Erythroblast (primary cell): ENCODE results near the gene ST6GALNAC3.

Experiments used
- DNase-seq, 2 experiments: peaks; one replicate each; lab custom pipeline; 2025; lab: John Stamatoyannopoulos, UW
- GATA1 ChIP-seq: IDR thresholded peaks from 2 replicates; pipeline ENCODE4 v1.6.1; 2011; ENCODE audit warnings: low read depth, mild to moderate bottlenecking, control low read depth, low read length, moderate library complexity
- POLR2A ChIP-seq: IDR thresholded peaks from 2 replicates; pipeline ENCODE4 v1.6.1; 2011; ENCODE audit warnings: mild to moderate bottlenecking, low read length

The ST6GALNAC3 gene

DNA sequence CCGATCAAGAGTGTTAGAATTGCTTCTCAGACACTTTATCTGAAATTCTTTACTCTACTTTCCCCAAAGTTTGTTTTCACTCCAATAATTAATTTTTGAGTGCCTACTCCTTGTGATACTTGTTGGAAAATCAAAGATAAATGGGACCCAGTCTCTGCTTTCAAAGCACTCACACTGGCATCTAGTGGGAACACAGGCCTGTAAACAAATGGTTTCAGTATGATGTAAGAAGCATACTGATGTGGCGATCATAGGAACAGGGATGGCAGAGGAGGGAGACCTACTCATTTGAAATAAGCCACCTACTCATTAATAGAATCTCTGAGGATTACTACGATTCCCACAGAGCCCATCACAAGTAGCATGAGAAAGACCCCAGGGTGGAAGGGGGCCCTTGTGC lies 519.1 kb downstream of the ST6GALNAC3 start:
- TF ChIP-seq POLR2A (no peak), GATA1 (no peak)

DNA sequence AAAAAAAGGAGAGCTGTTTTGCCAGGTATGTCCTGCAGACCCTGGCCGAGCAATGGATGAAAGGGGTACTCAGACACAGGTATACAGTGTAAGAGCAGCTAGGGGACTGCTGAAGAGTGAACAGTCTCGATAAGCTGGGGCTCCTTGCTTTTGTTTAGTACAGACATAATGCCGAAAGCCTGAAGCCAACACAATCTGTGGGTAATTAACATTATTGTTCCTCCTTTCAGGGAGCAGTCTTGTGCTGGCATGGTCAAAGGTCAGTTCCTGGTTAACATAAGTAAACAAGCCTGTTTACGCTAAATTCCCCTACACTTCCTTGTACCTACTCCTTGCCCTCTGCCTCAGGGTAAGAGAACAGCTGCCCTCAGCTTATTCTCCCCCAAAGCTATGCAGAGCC lies 520.5 kb downstream of the ST6GALNAC3 start:
- TF ChIP-seq GATA1, result no peak
- TF ChIP-seq POLR2A, result no peak
- no peak for DNase-seq

More for the DNA sequence above, 519.1 kb downstream of the ST6GALNAC3 start:
- DNase-seq, result no peak

DNA sequence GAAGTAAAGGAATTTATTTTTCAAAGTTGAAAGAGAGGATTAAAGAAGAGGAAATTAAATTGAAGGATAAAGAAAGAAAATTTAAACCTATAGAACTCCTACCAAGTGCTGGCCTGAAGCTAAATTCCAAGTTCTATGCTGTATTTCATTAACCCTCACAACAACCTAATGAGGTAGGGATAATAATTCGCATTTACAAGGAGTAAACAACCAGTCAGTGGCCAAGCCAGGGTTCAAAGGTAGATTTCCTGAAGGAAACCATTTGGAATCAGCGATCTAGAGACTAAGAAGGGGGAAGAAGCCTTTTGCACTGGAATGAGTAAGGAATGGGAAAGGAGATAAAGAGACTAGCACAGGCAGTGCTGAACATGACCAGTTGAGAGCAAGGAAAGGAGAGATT lies 526.9 kb downstream of the ST6GALNAC3 start:
- DNase-seq, result no peak
- TF ChIP-seq GATA1 (no peak), POLR2A (no peak)

- TF ChIP-seq GATA1 (no peak), POLR2A (no peak)
- DNase-seq, result peak; percentile 77 to 87
These were observed 533.2 kb downstream of the ST6GALNAC3 start for GRCh38 chr1:76607717-76608116.

DNA sequence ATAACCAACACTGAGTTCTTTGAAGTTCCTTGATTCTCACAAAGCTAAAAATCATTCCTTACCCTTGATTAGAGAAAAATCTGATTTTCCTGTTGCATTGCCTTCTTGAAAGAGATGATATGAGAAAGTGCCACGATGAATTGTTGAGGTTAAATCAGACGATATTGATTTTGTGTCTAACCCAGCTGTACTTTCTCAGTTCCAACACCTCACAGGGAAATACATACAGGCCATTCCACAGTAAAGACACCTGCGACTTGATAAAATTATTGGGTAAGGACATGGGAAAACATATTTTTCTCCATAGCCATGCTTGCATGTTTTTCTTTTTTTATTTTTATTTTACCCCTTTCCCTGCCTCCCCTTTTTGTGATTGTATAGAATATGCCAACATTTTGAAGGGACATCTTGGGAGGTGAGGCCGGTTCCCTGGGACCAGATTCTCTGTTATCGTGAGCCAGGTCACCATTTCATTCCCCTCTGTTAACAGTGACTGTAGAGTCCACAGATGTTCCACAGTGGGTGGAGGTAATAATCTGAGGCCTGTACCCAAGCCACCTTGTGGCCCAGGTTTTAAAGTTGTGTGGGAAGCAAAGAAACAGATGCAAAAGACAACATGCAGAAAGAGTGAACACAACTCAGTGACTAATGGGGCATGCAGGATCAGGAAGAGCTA lies 537.4 kb downstream of the ST6GALNAC3 start:
- DNase-seq, result no peak
- no peak for TF ChIP-seq POLR2A
- TF ChIP-seq GATA1, result no peak

DNA sequence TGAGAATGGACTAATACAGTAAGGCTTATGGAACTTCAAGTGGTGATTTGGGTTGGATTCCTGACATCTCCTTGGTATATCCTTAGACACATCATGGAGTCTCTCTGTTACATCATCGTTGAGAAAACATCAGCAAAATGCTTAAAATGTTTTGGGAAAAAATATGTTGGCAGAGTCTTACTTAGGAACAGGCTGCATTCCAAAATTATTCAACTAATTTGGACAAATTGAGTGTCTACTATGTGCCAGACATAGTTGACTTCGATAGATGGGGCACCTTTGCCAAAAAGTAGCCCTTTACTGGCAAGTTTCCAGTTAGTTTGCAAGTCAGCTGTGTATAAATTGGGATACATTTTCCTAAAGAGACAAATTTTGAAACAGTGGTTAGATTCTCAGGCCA lies 539.3 kb downstream of the ST6GALNAC3 start:
- DNase-seq, result no peak
- TF ChIP-seq POLR2A (no peak), GATA1 (no peak)

DNA sequence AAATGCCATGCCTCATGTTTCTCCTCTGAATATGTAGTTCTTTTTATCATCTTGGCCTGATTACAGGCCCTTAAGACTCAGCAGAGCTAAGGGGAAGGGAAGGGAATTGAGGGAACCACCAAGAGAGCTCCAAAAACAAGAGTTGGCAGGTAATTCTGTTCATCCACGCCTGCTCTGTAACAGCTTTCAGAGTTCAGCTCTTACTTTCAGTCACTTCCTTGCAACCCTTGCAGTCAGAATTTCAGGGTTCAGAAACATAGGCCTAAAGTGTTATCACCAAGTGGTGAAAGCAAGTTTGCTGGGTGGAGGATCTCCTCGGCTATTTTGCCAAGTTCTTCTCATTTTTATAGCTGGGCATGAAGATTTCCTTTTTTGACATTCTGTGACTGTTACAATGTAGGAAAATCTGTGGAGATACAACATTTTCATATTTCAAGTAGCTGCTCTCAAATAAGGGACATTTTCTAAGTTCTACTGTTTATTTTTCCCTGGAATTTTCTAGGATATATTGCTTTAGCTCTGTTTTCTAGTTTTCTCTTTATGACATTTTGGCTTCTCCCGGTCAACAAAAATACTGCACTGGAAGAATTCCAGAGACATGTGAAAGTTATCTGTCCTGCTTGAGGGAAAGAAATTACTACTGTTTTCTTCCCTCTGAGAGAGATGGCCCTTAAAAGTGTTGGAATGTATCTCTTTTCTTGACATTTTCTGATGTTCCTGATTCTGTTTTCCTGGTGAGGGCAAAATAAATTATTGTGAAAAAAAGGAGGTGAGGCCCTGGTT lies 540.9 kb downstream of the ST6GALNAC3 start:
- TF ChIP-seq GATA1 (no peak), POLR2A (no peak)
- no peak for DNase-seq

DNA sequence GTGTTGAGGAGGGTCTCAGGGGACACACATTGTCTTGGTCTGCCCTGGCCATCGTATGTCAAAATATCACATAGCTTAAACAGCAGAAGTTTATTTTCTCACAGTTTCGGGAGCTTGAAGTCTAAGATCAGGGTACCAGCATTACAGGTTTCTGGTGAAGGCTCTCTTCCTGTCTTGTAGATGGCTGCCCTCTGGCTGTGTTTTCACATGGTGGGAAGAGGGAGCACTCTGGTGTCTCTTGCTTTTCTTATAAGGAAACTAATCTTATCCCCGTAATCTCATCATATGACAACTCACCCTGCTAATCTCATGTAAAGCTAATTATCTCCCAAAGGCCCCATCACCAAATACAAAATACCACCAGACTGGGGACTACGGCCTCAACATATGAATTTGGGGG lies 545.8 kb downstream of the ST6GALNAC3 start:
- TF ChIP-seq POLR2A (no peak), GATA1 (no peak)
- DNase-seq, result no peak

DNA sequence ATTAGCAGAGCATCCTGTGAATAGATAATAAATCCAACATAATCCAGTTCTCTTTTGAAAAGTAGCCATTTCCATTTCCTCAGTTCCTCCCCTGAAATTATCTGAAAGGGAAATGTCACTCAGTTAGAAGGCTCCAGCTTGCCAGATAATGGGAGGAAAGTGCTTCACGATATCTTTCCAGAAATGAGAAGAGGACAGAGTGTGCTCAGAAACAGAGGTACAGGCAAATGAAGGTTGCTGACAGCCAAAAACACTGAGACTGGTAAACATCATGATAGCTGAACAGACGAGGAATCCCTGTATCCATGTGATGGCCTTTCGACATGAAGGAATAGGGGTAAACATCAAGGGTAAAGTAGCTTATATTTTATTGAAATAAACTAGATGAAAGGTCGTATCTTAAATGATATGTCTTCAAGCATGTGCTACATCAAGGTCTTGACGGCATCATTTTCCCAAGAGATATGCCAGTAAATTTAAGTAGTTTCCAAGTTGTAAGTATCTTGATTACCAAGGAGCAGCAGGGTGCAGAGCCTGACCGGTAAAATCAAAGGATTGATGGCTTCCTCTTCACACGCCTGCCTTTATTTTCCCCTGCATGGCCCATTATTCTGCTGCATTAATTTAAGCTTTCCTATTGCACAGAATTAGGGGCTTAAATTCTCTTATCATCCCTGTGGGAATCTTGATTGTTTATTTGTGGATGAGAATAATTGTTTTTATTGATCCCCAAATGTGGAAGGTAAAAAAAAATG lies 548.4 kb downstream of the ST6GALNAC3 start:
- no peak for TF ChIP-seq GATA1
- no peak for TF ChIP-seq POLR2A

DNA sequence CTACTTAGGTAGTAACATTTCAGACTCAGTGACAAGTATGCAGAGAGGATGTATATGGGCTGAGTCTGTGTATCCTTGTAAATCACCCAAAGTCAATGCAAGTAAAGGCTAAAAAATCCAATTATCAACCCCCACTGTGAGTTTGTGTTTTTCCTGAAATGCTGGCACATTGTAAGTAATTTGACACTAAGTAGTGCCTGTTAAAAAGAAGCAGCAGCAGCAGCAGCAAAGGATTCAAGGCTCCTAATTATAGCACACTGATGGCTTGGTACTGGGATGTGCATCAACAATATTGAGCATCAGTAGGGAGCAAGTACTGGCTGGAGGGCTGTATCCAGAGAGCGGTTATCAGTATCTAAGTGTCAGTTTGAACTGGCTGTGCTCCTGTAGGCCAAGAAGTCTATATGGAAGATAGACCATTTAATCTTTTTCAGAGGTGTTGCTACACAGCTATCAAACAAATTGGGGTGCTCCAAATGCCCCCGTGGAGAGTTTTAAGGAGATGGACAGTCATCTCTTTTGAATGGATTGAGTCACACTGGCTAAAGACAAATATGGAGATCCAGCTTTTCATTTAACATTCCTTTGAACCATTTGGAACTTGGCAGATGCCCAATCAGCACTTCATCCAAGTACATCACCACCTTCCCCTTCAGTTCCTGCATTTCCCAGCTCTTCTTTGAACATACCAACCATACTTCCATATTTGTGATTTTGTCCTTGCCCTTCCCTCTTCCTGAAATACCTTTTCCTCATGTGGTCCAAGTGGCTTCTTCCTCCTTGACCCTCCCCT lies 551.5 kb downstream of the ST6GALNAC3 start:
- TF ChIP-seq POLR2A (no peak), GATA1 (no peak)
- no peak for DNase-seq

More for the DNA sequence above, 548.4 kb downstream of the ST6GALNAC3 start:
- no peak for DNase-seq

- no peak for TF ChIP-seq GATA1
- no peak for TF ChIP-seq POLR2A
These were observed 553.0 kb downstream of the ST6GALNAC3 start for GRCh38 chr1:76627498-76627897.

GRCh38 chr1:76627901-76628300 lies 553.4 kb downstream of the ST6GALNAC3 start:
- DNase-seq, result no peak
- TF ChIP-seq GATA1 (no peak), POLR2A (no peak)

More at GRCh38 chr1:76627498-76627897, 553.0 kb downstream of the ST6GALNAC3 start:
- no peak for DNase-seq

GRCh38 chr1:76632136-76632535 lies 557.6 kb downstream of the ST6GALNAC3 start:
- DNase-seq, result no peak
- TF ChIP-seq GATA1, result no peak
- no peak for TF ChIP-seq POLR2A

GRCh38 chr1:76635784-76636183 lies 561.2 kb downstream of the ST6GALNAC3 start:
- DNase-seq, result no peak
- TF ChIP-seq POLR2A (no peak), GATA1 (no peak)
